ENCODE data around the gene PPM1J. TPM values are rescaled to one million over a fixed set of nuclear protein-coding genes. Genes with fewer than 3 reads are reported as not detected.

PPM1J gene
- total RNA-seq, 1 donor = 1.1 TPM

- H3K9me3 ChIP-seq (ENCODE audit: low read depth, low read length) = no peaks in the 10 kb centered on the region
- peaks cover 23% of the 10 kb centered on the region for H3K4me1 ChIP-seq (ENCODE audit: insufficient read depth, low read length)
- no peak for TF ChIP-seq CTCF (IDR thresholded peaks at IDR 0.05; ENCODE audit: extremely low read depth, low read depth, low read length)
- no peak overlapping the region for H3K27ac ChIP-seq (ENCODE audit: low read depth, low read length)
- no peak overlapping the region for H3K4me2 ChIP-seq (ENCODE audit: insufficient read depth, low read length)
- peaks cover 1% of the 10 kb centered on the region for H3K36me3 ChIP-seq (ENCODE audit: insufficient read depth, low read length)
- H4K20me1 ChIP-seq (ENCODE audit: insufficient read depth, low read length) = peaks cover 9% of the 10 kb centered on the region
- H2AFZ ChIP-seq (ENCODE audit: low read length) = no peak overlapping the region
- H3K4me3 ChIP-seq (ENCODE audit: insufficient read depth, low read length) = no peak overlapping the region
- peaks cover 59% of the 10 kb centered on the region for H3K79me2 ChIP-seq (ENCODE audit: insufficient read depth, low read length)
- no peaks in the 10 kb centered on the region for H3K27me3 ChIP-seq (ENCODE audit: insufficient read depth, low read length)
- DNase-seq (ENCODE audit: insufficient read length, low spot score, missing footprints) = no peak
Measured at GRCh38 chr1:112677501-112677900, 37.6 kb downstream of the PPM1J start.

GRCh38 chr1:112676543-112676942 is 38.6 kb downstream of the PPM1J start:
- peaks cover 11% of the 10 kb centered on the region for H3K36me3 ChIP-seq (ENCODE audit: insufficient read depth, low read length)
- no peak overlapping the region for H3K4me3 ChIP-seq (ENCODE audit: insufficient read depth, low read length)
- H3K4me1 ChIP-seq (ENCODE audit: insufficient read depth, low read length) = peaks cover 23% of the 10 kb centered on the region
- no peak overlapping the region for H3K4me2 ChIP-seq (ENCODE audit: insufficient read depth, low read length)
- no peak overlapping the region for H3K27ac ChIP-seq (ENCODE audit: low read depth, low read length)
- no peak overlapping the region for H2AFZ ChIP-seq (ENCODE audit: low read length)
- H4K20me1 ChIP-seq (ENCODE audit: insufficient read depth, low read length) = peaks cover 6% of the 10 kb centered on the region
- DNase-seq (ENCODE audit: insufficient read length, low spot score, missing footprints) = no peak
- no peaks in the 10 kb centered on the region for H3K27me3 ChIP-seq (ENCODE audit: insufficient read depth, low read length)
- no peak for TF ChIP-seq CTCF (IDR thresholded peaks at IDR 0.05; ENCODE audit: extremely low read depth, low read depth, low read length)
- H3K9me3 ChIP-seq (ENCODE audit: low read depth, low read length) = no peaks in the 10 kb centered on the region
- peaks cover 54% of the 10 kb centered on the region for H3K79me2 ChIP-seq (ENCODE audit: insufficient read depth, low read length)

- Histone ChIP-seq H3K4me3 (ENCODE audit: insufficient read depth, low read length) (peak overlapping the region; percentile 89), H3K27ac (ENCODE audit: low read depth, low read length) (peak overlapping the region; percentile 62), H3K4me2 (ENCODE audit: insufficient read depth, low read length) (peak overlapping the region; percentile 85)
Measured at GRCh38 chr1:112675728-112676381, 39.3 kb downstream of the PPM1J start.

More at GRCh38 chr1:112675728-112676381, 39.3 kb downstream of the PPM1J start:
- H3K27me3 ChIP-seq (ENCODE audit: insufficient read depth, low read length) = no peaks in the 10 kb centered on the region
- H3K36me3 ChIP-seq (ENCODE audit: insufficient read depth, low read length) = peaks cover 12% of the 10 kb centered on the region
- peak overlapping the region; percentile 67 for H2AFZ ChIP-seq (ENCODE audit: low read length)
- peaks cover 23% of the 10 kb centered on the region for H3K4me1 ChIP-seq (ENCODE audit: insufficient read depth, low read length)
- TF ChIP-seq CTCF (IDR thresholded peaks at IDR 0.05; ENCODE audit: extremely low read depth, low read depth, low read length) = no peak
- DNase-seq (ENCODE audit: insufficient read length, low spot score, missing footprints) = no peak
- peaks cover 54% of the 10 kb centered on the region for H3K79me2 ChIP-seq (ENCODE audit: insufficient read depth, low read length)
- peaks cover 6% of the 10 kb centered on the region for H4K20me1 ChIP-seq (ENCODE audit: insufficient read depth, low read length)
- no peaks in the 10 kb centered on the region for H3K9me3 ChIP-seq (ENCODE audit: low read depth, low read length)
